Upper lobe of left lung (tissue), 6 donors: ENCODE results near the gene KIRREL3. TPM values are rescaled to one million over a fixed set of nuclear protein-coding genes. Genes with fewer than 3 reads are reported as not detected.

Source experiments
- ATAC-seq, 2 donors: fragments of 200-7000 bp; cut with Tn5 transposase; one replicate each; pipeline ENCODE4 v1.9.1; 2022; ENCODE audit warnings: mild to moderate bottlenecking in 2 of 2, moderate library complexity in 2 of 2; ENCODE audit not compliant: low FRiP score in 2 of 2
- DNase-seq, 2 donors: peaks; one replicate each; pipeline ENCODE4 v3.0.0-alpha.2; 2019 to 2020
- H3K27ac ChIP-seq, 4 donors: fragments of 200-600 bp; sonication (generic); one replicate each; pipeline ENCODE4 v1.5.1; 2016 to 2019
- H3K27me3 ChIP-seq, 4 donors: fragments of 200-600 bp; sonication (generic); one replicate each; pipeline ENCODE4 v1.5.1; 2017 to 2019
- H3K36me3 ChIP-seq, 4 donors: fragments of 200-600 bp; sonication (generic); one replicate each; pipeline ENCODE4 v1.5.1; 2016 to 2019
- H3K4me1 ChIP-seq, 4 donors: fragments of 200-600 bp; sonication (generic); one replicate each; pipeline ENCODE4 v1.5.1; 2018 to 2019
- H3K4me3 ChIP-seq, 4 donors: fragments of 200-600 bp; sonication (generic); one replicate each; pipeline ENCODE4 v1.5.1; 2017 to 2019; ENCODE audit warnings: mild to moderate bottlenecking in 2 of 4, moderate library complexity in 1 of 4
- H3K9me3 ChIP-seq, 4 donors: fragments of 200-600 bp; sonication (generic); one replicate each; pipeline ENCODE4 v1.5.1; 2018 to 2019
- EP300 ChIP-seq, 4 donors: sonication (generic); formaldehyde crosslinking; IDR thresholded peaks; one replicate each; pipeline ENCODE4 v1.5.1; 2017; ENCODE audit warnings: antibody characterized with exemption in 4 of 4, control low read depth in 2 of 4
- POLR2A ChIP-seq, 4 donors: fragments of 450-650 bp; IDR thresholded peaks; one replicate each; pipeline ENCODE4 v1.5.1; 2016 to 2017; ENCODE audit warnings: antibody characterized with exemption in 4 of 4, mild to moderate bottlenecking in 2 of 4
- POLR2AphosphoS5 ChIP-seq, 2 donors: sonication (generic); formaldehyde crosslinking; IDR thresholded peaks; one replicate each; pipeline ENCODE4 v1.5.1; 2017; ENCODE audit warnings: antibody characterized with exemption in 2 of 2
- WGBS, 2 donors: methylation state at CpG; one replicate each; pipeline ENCODE4 v1.1.5; 2017 to 2018; 5-methylcytosine and 5-hydroxymethylcytosine counted together
- total RNA-seq, 6 donors: library from RNA; depleted of rRNA in 4 of 6; stranded (reverse); fragments of >200 nt in 4 of 6; gene quantifications; one replicate each; pipeline versions ENCODE4 v1.1.0 to v1.2.1, GENCODE V29; 2016 to 2021
- TF ChIP-seq, protein P1 (sequence below), 6 experiments: fragments of 450-650 bp in 4 of 6; fragments of 200-600 bp in 2 of 6; sonication (generic) in 2 of 6; IDR thresholded peaks; one replicate each; pipeline ENCODE4 v1.5.1; 2016 to 2019; ENCODE audit warnings: antibody characterized with exemption in 6 of 6
- donor health status: DM: no; HTN: no; CAD: no; lungs with moderate emphysema.
- donor health status: DM: no; HTN: yes; CAD: no; lungs with severe emphysema.

The KIRREL3 gene
- total RNA-seq, 6 donors from 2014 or later, result 0.22 to 0.24 TPM; not detected in 4

DNA sequence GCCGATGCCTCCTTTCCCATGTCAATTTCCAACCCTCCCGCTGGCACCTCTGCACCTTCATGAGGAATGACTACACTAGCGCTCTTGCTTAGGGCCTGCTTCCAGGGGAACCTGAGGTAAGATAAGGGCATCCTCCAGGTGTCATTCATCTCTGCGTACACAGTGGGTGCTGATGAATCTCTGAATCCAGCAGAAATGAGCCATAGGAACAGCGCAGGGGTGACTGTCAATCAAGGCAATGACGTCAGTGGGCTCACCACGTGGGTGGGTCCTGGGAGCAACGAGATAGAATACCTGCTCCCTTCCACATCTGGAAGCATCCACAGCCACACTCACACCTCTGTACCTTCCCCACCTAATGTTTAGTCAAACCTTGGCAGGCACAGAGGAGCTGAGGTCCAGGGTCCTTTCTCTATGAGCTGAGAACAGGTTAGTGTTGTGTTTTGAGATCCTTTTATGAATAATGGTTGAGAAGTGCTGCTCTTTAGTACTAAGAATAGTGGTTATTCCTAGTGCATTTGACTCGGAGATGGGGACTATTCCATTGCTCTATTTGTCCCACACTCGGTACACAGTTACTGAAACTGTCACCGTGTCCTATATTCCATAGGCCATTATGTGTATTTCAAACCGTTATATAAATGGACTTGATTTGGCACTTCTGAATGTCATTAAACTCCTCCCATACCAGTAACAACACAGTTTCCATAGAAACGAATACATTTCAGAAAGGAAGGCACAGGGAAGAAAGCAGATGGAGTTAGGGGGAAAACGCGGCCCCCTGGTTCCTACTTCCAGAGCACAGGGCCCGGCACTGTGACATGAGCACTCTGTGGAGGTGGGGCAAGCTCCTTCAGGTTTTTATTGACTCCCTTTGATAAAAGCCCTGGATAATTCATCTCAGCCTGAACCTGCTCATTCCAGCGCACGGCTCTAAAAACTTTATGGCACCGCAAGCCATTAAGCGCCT is 451.7 kb downstream of the KIRREL3 start:
- Histone ChIP-seq H3K36me3 (no peaks in the 10 kb centered on the region), H3K4me1 (peaks cover 0 to 8% (median 5%) of the 10 kb centered on the region in 4 donors), H3K27me3 (no peaks in the 10 kb centered on the region), H3K9me3 (no peaks in the 10 kb centered on the region), H3K27ac (no peak overlapping the region), H3K4me3 (no peak overlapping the region)
- DNase-seq (no peak), ATAC-seq (no peak)
- 80 to 81% methylated on average over 20 of the region's 20 CpGs for WGBS, 2 donors
- no peak for TF ChIP-seq POLR2AphosphoS5 (IDR thresholded peaks at IDR 0.05)

DNA sequence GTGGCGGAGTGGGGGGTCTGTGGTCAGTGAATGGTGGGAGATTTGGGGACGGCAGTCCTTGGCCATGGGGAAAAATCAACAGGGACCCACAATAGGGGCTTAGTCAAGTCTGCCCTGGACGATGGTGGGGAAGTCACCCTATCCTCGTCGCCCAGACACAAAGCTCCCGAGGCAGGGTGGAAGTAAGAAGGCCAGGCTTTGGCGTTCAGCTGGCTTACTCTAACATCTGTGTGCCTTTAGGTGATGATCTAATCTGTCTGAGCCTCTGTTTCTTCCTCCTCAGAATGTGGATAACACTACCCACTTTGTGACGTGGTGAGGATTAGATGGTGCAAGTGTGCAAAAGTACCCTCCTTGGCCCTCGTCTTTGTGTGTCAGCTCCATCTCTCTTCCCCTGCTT is 452.9 kb downstream of the KIRREL3 start:
- no peak for ATAC-seq

DNA sequence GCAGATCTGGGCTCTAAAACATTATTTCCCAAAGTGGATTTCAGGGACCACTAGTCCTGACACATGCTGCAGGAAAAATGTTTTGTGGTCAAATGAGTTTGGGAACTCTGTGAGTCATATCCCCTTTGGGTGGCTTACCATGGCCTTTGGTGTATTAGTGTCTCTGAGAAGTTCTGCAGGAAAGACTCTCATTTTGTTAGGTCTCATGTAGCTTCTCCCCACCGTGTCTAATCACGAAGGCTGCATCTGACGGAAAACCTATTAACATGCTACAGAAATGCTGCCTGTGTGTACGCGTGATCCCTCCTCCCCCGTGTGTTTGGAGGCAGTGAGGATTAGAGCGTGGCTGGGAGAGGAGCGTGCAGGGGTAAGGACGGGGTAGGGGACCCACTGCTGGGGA is 453.4 kb downstream of the KIRREL3 start:
- no peak for TF ChIP-seq POLR2A (IDR thresholded peaks at IDR 0.05)
- TF ChIP-seq POLR2AphosphoS5 (IDR thresholded peaks at IDR 0.05), result no peak
- no peak for TF ChIP-seq EP300 (IDR thresholded peaks at IDR 0.05)
- TF ChIP-seq, protein P1, sequence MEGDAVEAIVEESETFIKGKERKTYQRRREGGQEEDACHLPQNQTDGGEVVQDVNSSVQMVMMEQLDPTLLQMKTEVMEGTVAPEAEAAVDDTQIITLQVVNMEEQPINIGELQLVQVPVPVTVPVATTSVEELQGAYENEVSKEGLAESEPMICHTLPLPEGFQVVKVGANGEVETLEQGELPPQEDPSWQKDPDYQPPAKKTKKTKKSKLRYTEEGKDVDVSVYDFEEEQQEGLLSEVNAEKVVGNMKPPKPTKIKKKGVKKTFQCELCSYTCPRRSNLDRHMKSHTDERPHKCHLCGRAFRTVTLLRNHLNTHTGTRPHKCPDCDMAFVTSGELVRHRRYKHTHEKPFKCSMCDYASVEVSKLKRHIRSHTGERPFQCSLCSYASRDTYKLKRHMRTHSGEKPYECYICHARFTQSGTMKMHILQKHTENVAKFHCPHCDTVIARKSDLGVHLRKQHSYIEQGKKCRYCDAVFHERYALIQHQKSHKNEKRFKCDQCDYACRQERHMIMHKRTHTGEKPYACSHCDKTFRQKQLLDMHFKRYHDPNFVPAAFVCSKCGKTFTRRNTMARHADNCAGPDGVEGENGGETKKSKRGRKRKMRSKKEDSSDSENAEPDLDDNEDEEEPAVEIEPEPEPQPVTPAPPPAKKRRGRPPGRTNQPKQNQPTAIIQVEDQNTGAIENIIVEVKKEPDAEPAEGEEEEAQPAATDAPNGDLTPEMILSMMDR (IDR thresholded peaks at IDR 0.05), result no peak
- Histone ChIP-seq H3K4me1 (peaks cover 0 to 10% (median 8%) of the 10 kb centered on the region in 4 donors), H3K27me3 (no peaks in the 10 kb centered on the region), H3K4me3 (no peak overlapping the region), H3K9me3 (no peaks in the 10 kb centered on the region), H3K36me3 (no peaks in the 10 kb centered on the region), H3K27ac (no peak overlapping the region)
- ATAC-seq (no peak), DNase-seq (no peak)
- 88 to 89% methylated on average over 9 of the region's 9 CpGs for WGBS, 2 donors

More for the DNA sequence above, 452.9 kb downstream of the KIRREL3 start:
- Histone ChIP-seq H3K4me3 (no peak overlapping the region), H3K27me3 (no peaks in the 10 kb centered on the region), H3K9me3 (no peaks in the 10 kb centered on the region), H3K27ac (no peak overlapping the region), H3K36me3 (no peaks in the 10 kb centered on the region), H3K4me1 (peaks cover 0 to 10% (median 8%) of the 10 kb centered on the region in 4 donors)
- DNase-seq, result no peak
- TF ChIP-seq EP300 (IDR thresholded peaks at IDR 0.05) (no peak), POLR2A (IDR thresholded peaks at IDR 0.05) (no peak), POLR2AphosphoS5 (IDR thresholded peaks at IDR 0.05) (no peak)
- TF ChIP-seq, protein P1 (IDR thresholded peaks at IDR 0.05), result no peak
- WGBS, 2 donors, result 81 to 86% methylated on average over 9 of the region's 9 CpGs

DNA sequence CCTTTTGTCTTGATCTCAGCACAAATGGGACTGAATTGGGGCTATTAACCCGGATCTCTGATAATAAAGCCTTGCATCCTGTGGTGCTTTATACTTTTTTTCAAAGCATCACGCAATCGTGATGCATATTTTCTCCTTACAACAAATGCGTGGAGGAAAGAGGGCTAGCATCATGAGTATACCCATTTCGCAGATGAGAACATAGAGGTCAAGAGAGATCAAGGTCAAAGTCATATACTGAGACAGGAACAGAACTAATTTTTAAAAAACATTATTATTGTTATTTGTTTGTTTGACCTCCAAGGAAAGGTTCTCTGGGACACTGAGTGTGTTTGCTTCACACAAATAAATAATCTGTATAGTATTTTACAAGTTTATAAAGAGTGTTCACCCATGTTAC is 453.9 kb downstream of the KIRREL3 start:
- Histone ChIP-seq H3K27me3 (no peaks in the 10 kb centered on the region), H3K4me1 (peaks cover 0 to 10% (median 8%) of the 10 kb centered on the region in 4 donors), H3K9me3 (no peaks in the 10 kb centered on the region), H3K4me3 (no peak overlapping the region), H3K36me3 (no peaks in the 10 kb centered on the region), H3K27ac (no peak overlapping the region)
- ATAC-seq (no peak), DNase-seq (no peak)
- no peak for TF ChIP-seq POLR2A (IDR thresholded peaks at IDR 0.05)
- TF ChIP-seq EP300 (IDR thresholded peaks at IDR 0.05), result no peak
- TF ChIP-seq, protein P1 (IDR thresholded peaks at IDR 0.05), result no peak
- TF ChIP-seq POLR2AphosphoS5 (IDR thresholded peaks at IDR 0.05), result no peak
- 84 to 89% methylated on average over 5 of the region's 5 CpGs for WGBS, 2 donors

DNA sequence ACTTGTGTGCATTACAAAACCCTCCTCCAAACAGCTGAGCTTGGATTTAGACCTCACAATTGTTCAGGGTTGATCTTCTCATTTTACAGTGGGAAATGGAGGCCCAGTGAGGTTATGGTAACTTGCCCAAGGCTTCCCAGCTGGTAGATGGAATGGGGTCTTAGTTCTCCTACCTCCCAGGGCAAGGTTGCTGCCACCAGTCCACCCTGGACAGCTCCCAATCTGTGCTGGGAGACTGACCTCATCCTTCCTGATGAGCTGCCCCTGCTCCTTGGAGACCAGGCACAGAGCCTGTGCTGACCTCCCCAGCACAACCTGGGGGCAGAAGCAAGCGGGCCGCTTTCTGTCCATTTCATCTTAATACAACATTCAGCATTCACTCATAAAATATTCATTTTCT is 454.4 kb downstream of the KIRREL3 start:
- Histone ChIP-seq H3K36me3 (no peaks in the 10 kb centered on the region), H3K27ac (no peak overlapping the region), H3K9me3 (no peaks in the 10 kb centered on the region), H3K27me3 (no peaks in the 10 kb centered on the region), H3K4me1 (peaks cover 0 to 10% (median 8%) of the 10 kb centered on the region in 4 donors), H3K4me3 (no peak overlapping the region)
- DNase-seq (no peak), ATAC-seq (no peak)
- TF ChIP-seq POLR2A (IDR thresholded peaks at IDR 0.05) (no peak), POLR2AphosphoS5 (IDR thresholded peaks at IDR 0.05) (no peak), EP300 (IDR thresholded peaks at IDR 0.05) (no peak)
- TF ChIP-seq, protein P1 (IDR thresholded peaks at IDR 0.05), result no peak
- WGBS, 2 donors, result 82 to 93% methylated on average over 2 of the region's 2 CpGs
